Measurements from ENCODE around the gene CCM2.
"Not testable (repeated sequence)": the region's sequence is repeated elsewhere in the genome, so short reads cannot be mapped to it uniquely, and the experiment has no call there.

- TF ChIP-seq, protein P1, sequence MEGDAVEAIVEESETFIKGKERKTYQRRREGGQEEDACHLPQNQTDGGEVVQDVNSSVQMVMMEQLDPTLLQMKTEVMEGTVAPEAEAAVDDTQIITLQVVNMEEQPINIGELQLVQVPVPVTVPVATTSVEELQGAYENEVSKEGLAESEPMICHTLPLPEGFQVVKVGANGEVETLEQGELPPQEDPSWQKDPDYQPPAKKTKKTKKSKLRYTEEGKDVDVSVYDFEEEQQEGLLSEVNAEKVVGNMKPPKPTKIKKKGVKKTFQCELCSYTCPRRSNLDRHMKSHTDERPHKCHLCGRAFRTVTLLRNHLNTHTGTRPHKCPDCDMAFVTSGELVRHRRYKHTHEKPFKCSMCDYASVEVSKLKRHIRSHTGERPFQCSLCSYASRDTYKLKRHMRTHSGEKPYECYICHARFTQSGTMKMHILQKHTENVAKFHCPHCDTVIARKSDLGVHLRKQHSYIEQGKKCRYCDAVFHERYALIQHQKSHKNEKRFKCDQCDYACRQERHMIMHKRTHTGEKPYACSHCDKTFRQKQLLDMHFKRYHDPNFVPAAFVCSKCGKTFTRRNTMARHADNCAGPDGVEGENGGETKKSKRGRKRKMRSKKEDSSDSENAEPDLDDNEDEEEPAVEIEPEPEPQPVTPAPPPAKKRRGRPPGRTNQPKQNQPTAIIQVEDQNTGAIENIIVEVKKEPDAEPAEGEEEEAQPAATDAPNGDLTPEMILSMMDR (IDR thresholded peaks at IDR 0.05; ENCODE audit: insufficient read depth, low read depth, low read length): not testable (repeated sequence)
- not testable (repeated sequence) for TF ChIP-seq EZH2 (IDR thresholded peaks at IDR 0.05; ENCODE audit: insufficient read depth, low read length)
Observed at GRCh38 chr7:44992004-44992795, 7.8 kb upstream of the CCM2 start.

All from astrocyte (in vitro differentiated cells and primary cell).